Stimulated activated CD8-positive, alpha-beta memory T cell treated with anti-CD3 and anti-CD28 coated beads, Interleukin-7, amount 100 ng/mL, for 24 hours (primary cell): ENCODE measurements around the gene VTN.
A peak's percentile ranks its signal among the peaks of the same experiment; 100 is the strongest.
"Not testable (repeated sequence)": the region's sequence is repeated elsewhere in the genome, so short reads cannot be mapped to it uniquely, and the experiment has no call there.

Source experiments
- DNase-seq: peaks from one replicate; pipeline ENCODE4 v3.0.0-alpha.2; 2020; ENCODE audit warnings: low read depth

Gene VTN

GRCh38 chr17:28342313-28342712 lies 27.8 kb downstream of the VTN start:
- no peak for DNase-seq

- no peak for DNase-seq
Observed at GRCh38 chr17:28341516-28341915, 28.6 kb downstream of the VTN start.

GRCh38 chr17:28340374-28340773 lies 29.7 kb downstream of the VTN start:
- DNase-seq: no peak

- DNase-seq: no peak
Observed at GRCh38 chr17:28339431-28339830, 30.7 kb downstream of the VTN start.

- DNase-seq: not testable (repeated sequence)
Observed at GRCh38 chr17:28338769-28339212, 31.3 kb downstream of the VTN start.

GRCh38 chr17:28338056-28338768 lies 31.9 kb downstream of the VTN start:
- DNase-seq: no peak

GRCh38 chr17:28335959-28336871 lies 33.9 kb downstream of the VTN start:
- no peak for DNase-seq

GRCh38 chr17:28335201-28335958 lies 34.7 kb downstream of the VTN start, which contains the start of the genes IFT20 and TNFAIP1:
Gene IFT20 (minus strand): TSS chr17:28335472. CDS start chr17:28331985, 3,487 bp downstream.
Gene TNFAIP1 (plus strand): TSS chr17:28335761. CDS start chr17:28339522, 3,761 bp downstream.
- peak; percentile 90 for DNase-seq

- DNase-seq: no peak
Observed at GRCh38 chr17:28334666-28335200, 35.4 kb downstream of the VTN start.

- DNase-seq: no peak
Observed at GRCh38 chr17:28334171-28334570, 35.9 kb downstream of the VTN start.

GRCh38 chr17:28333083-28333746 lies 36.9 kb downstream of the VTN start:
- no peak for DNase-seq

- DNase-seq: no peak
Observed at GRCh38 chr17:28331891-28332420, 38.2 kb downstream of the VTN start.

GRCh38 chr17:28330671-28331070 lies 39.4 kb downstream of the VTN start:
- DNase-seq: no peak

GRCh38 chr17:28328325-28328724 lies 41.8 kb downstream of the VTN start:
- no peak for DNase-seq

GRCh38 chr17:28327709-28328108 lies 42.4 kb downstream of the VTN start:
- no peak for DNase-seq

GRCh38 chr17:28327031-28327607 lies 43.0 kb downstream of the VTN start:
- DNase-seq: no peak

GRCh38 chr17:28326114-28326513 lies 44.0 kb downstream of the VTN start:
- DNase-seq: no peak

- no peak for DNase-seq
Observed at GRCh38 chr17:28325211-28325610, 44.9 kb downstream of the VTN start.

- no peak for DNase-seq
Observed at GRCh38 chr17:28324781-28325180, 45.3 kb downstream of the VTN start.

GRCh38 chr17:28324267-28324745 lies 45.8 kb downstream of the VTN start:
- DNase-seq: no peak
